IMR-90 (cell line): ENCODE data around the gene CEP95. TPM values are rescaled to one million over a fixed set of nuclear protein-coding genes. Genes with fewer than 3 reads are reported as not detected.
A peak's percentile ranks its signal among the peaks of the same experiment; 100 is the strongest.

Experiments used
- ATAC-seq: fragments of 200-7000 bp; cut with Tn5 transposase; 2 replicates; pipeline ENCODE4 v1.9.1; 2020; ENCODE audit warnings: low read depth, mild to moderate bottlenecking, moderate library complexity
- BruUV-seq: library from RNA; stranded (reverse); fragments of 400-500 nt; replicated peaks from 2 replicates; lab custom pipeline; 2021; lab: Mats Ljungman, UMichigan
- CTCF ChIA-PET: fragments of 300-600 bp; formaldehyde crosslinking; extraction: SDS; loops from one replicate; lab custom pipeline; 2021; ENCODE audit warnings: antibody characterized with exemption; lab: Yijun Ruan, JAX
- POLR2A ChIA-PET: fragments of 300-600 bp; sonication (Branson Sonifier 250); formaldehyde crosslinking; loops from one replicate; lab custom pipeline; 2022; ENCODE audit warnings: antibody characterized with exemption; ENCODE audit not compliant: unreplicated experiment; lab: Charles Lee
- DNase-seq: peaks from one replicate; pipeline ENCODE4 v3.0.0; 2013
- H2AFZ ChIP-seq: replicated peaks from 2 replicates; pipeline ENCODE3; 2013; ENCODE audit warnings: low read length, mild to moderate bottlenecking; ENCODE audit not compliant: poor library complexity
- H2AK5ac ChIP-seq: 2 replicates; pipeline ENCODE4 v1.6.1; 2013; ENCODE audit warnings: low read depth, low read length, inconsistent platforms
- H2AK9ac ChIP-seq: replicated peaks from 2 replicates; pipeline ENCODE3; 2013; ENCODE audit warnings: mild to moderate bottlenecking, low read depth, low read length, moderate library complexity; ENCODE audit not compliant: poor library complexity
- H2BK120ac ChIP-seq: 2 replicates; pipeline ENCODE4 v1.6.1; 2013; ENCODE audit warnings: low read depth, low read length, inconsistent platforms
- H2BK15ac ChIP-seq: 3 replicates; pipeline ENCODE4 v1.6.1; 2013; ENCODE audit warnings: low read depth, low read length, inconsistent platforms
- H2BK20ac ChIP-seq: 2 replicates; pipeline ENCODE4 v1.6.1; 2013; ENCODE audit warnings: low read depth, mild to moderate bottlenecking, inconsistent platforms, low read length, moderate library complexity
- H2BK5ac ChIP-seq: 2 replicates; pipeline ENCODE4 v1.6.1; 2013; ENCODE audit warnings: mild to moderate bottlenecking, low read depth, low read length, inconsistent platforms; ENCODE audit not compliant: poor library complexity, severe bottlenecking
- H3K14ac ChIP-seq: replicated peaks from 2 replicates; pipeline ENCODE4 v1.6.1; 2013; ENCODE audit warnings: low read depth, low read length, inconsistent platforms
- H3K18ac ChIP-seq: 2 replicates; pipeline ENCODE4 v1.6.1; 2013; ENCODE audit warnings: low read depth, low read length, control low read depth
- H3K23ac ChIP-seq: 2 replicates; pipeline ENCODE4 v1.6.1; 2013; ENCODE audit warnings: low read depth, low read length, inconsistent platforms
- H3K27ac ChIP-seq: 2 replicates; pipeline ENCODE4 v1.5.1; 2013; ENCODE audit warnings: mild to moderate bottlenecking, control low read depth, low read length; ENCODE audit not compliant: insufficient read depth
- H3K27me3 ChIP-seq: 2 replicates; pipeline ENCODE4 v1.6.1; 2013; ENCODE audit warnings: low read length; ENCODE audit not compliant: control insufficient read depth, insufficient read depth
- H3K36me3 ChIP-seq: 2 replicates; pipeline ENCODE4 v1.6.1; 2013; ENCODE audit warnings: low read length, mixed read lengths; ENCODE audit not compliant: control insufficient read depth, insufficient read depth
- H3K4ac ChIP-seq: 2 replicates; pipeline ENCODE4 v1.6.1; 2013; ENCODE audit warnings: low read depth, low read length, inconsistent platforms
- H3K4me1 ChIP-seq: 2 replicates; pipeline ENCODE4 v1.6.1; 2013; ENCODE audit warnings: low read length, mixed read lengths; ENCODE audit not compliant: control insufficient read depth, insufficient read depth
- H3K4me2 ChIP-seq: 2 replicates; pipeline ENCODE4 v1.6.1; 2013; ENCODE audit warnings: low read depth, mild to moderate bottlenecking, control low read depth, low read length, moderate library complexity
- H3K4me3 ChIP-seq: 2 replicates; pipeline ENCODE4 v1.5.1; 2013; ENCODE audit warnings: low read depth, mild to moderate bottlenecking, control low read depth, low read length, moderate library complexity; ENCODE audit not compliant: insufficient read depth
- H3K56ac ChIP-seq: 2 replicates; pipeline ENCODE4 v1.6.1; 2013; ENCODE audit warnings: low read length, inconsistent platforms; ENCODE audit not compliant: insufficient read depth; ENCODE audit errors: extremely low read depth
- H3K79me1 ChIP-seq, 2 experiments: 2 replicates each; pipeline ENCODE4 v1.6.1; 2013; ENCODE audit warnings: low read length in 2 of 2, inconsistent platforms in 1 of 2, low read depth in 1 of 2
- H3K9ac ChIP-seq: 2 replicates; pipeline ENCODE4 v1.6.1; 2013; ENCODE audit warnings: low read depth, low read length, control low read depth
- H3K9me1 ChIP-seq: 2 replicates; pipeline ENCODE4 v1.6.1; 2013; ENCODE audit warnings: low read length, inconsistent platforms; ENCODE audit not compliant: insufficient read depth
- H3K9me3 ChIP-seq: 2 replicates; pipeline ENCODE4 v1.6.1; 2013; ENCODE audit warnings: low read length; ENCODE audit not compliant: control insufficient read depth, insufficient read depth
- H4K20me1 ChIP-seq: 2 replicates; pipeline ENCODE4 v1.6.1; 2013; ENCODE audit warnings: low read length, inconsistent platforms; ENCODE audit not compliant: insufficient read depth
- H4K5ac ChIP-seq: 2 replicates; pipeline ENCODE4 v1.6.1; 2013; ENCODE audit warnings: mild to moderate bottlenecking, low read depth, low read length, control low read depth
- H4K8ac ChIP-seq, 2 experiments: 2 replicates each; pipeline ENCODE4 v1.6.1; 2013; ENCODE audit warnings: low read depth in 2 of 2, low read length in 2 of 2, control low read depth in 1 of 2, inconsistent platforms in 1 of 2
- H4K91ac ChIP-seq: 2 replicates; pipeline ENCODE4 v1.6.1; 2013; ENCODE audit warnings: low read depth, low read length, inconsistent platforms; ENCODE audit not compliant: insufficient read depth
- BHLHE40 ChIP-seq: fragments of 150-350 bp; IDR thresholded peaks from 2 replicates; pipeline ENCODE4 v1.6.1; 2016; ENCODE audit warnings: mild to moderate bottlenecking, low read depth, low read length
- CHD1 ChIP-seq: IDR thresholded peaks from 2 replicates; pipeline ENCODE4 v1.6.1; 2012; ENCODE audit warnings: low read depth, low read length, improper control_type of control experiment
- ELK1 ChIP-seq: fragments of 150-350 bp; IDR thresholded peaks from 2 replicates; pipeline ENCODE4 v1.6.1; 2016; ENCODE audit warnings: low read depth, mild to moderate bottlenecking, low read length, moderate library complexity, borderline replicate concordance
- MAFK ChIP-seq: IDR thresholded peaks from 2 replicates; pipeline ENCODE4 v1.6.1; 2012; ENCODE audit warnings: low read depth, low read length, improper control_type of control experiment
- MAZ ChIP-seq: IDR thresholded peaks from 2 replicates; pipeline ENCODE4 v1.6.1; 2012; ENCODE audit warnings: low read depth, mild to moderate bottlenecking, low read length, improper control_type of control experiment, moderate library complexity, borderline replicate concordance
- MXI1 ChIP-seq: IDR thresholded peaks from 2 replicates; pipeline ENCODE4 v1.6.1; 2012; ENCODE audit warnings: low read depth, mild to moderate bottlenecking, low read length, moderate library complexity, borderline replicate concordance
- POLR2A ChIP-seq: IDR thresholded peaks from 2 replicates; pipeline ENCODE4 v1.6.1; 2012; ENCODE audit warnings: mild to moderate bottlenecking, low read depth, low read length
- RAD21 ChIP-seq: IDR thresholded peaks from 2 replicates; pipeline ENCODE4 v1.6.1; 2012; ENCODE audit warnings: low read length, improper control_type of control experiment
- RFX5 ChIP-seq: IDR thresholded peaks from 2 replicates; pipeline ENCODE4 v1.8.0; 2012; ENCODE audit warnings: low read depth, mild to moderate bottlenecking, low read length, moderate library complexity
- USF2 ChIP-seq: fragments of 150-350 bp; IDR thresholded peaks from 2 replicates; pipeline ENCODE4 v1.6.1; 2017; ENCODE audit warnings: mild to moderate bottlenecking, antibody characterized with exemption, low read length, low read depth
- WGBS, 2 experiments: methylation state at CpG; one replicate each; pipeline versions ENCODE4 v1.1.5 to v1.1.7; 2013; ENCODE audit warnings: missing lambda C conversion rate in 2 of 2; ENCODE audit not compliant: insufficient read length in 1 of 2; ENCODE audit errors: extremely low coverage in 2 of 2; 5-methylcytosine and 5-hydroxymethylcytosine counted together
- dilution Hi-C: fragments of 300-500 bp; cut with HindIII; formaldehyde crosslinking; loops from one replicate; pipeline ENCODE4 v1.14.3; 2018; ENCODE audit warnings: low sequenced_read_pairs; ENCODE audit not compliant: unreplicated experiment
- in situ Hi-C: fragments of 300-500 bp; cut with MboI; formaldehyde crosslinking; loops from 3 replicates; pipeline ENCODE4 v1.14.3; 2019; ENCODE audit warnings: low sequenced_read_pairs, inconsistent platforms, mixed read lengths
- intact Hi-C: fragments of 100-400 bp; cut with micrococcal nuclease; formaldehyde crosslinking; loops from 2 replicates; pipeline ENCODE4 v1.10.0; 2022
- polyA plus RNA-seq, 3 experiments: library from polyadenylated mRNA; depleted of rRNA; stranded (reverse); fragments of >200 nt; gene quantifications; 2 replicates each; pipeline ENCODE4 v1.2.3, GENCODE V29; 2012; ENCODE audit warnings: low replicate concordance in 1 of 3
- total RNA-seq: library from RNA; depleted of rRNA; stranded (reverse); fragments of >200 nt; gene quantifications from 2 replicates; pipeline ENCODE4 v1.2.3, GENCODE V29; 2012

The CEP95 gene
- total and polyA plus RNA-seq, 2 of the 4 experiments (the other 2 are of a cell fraction): 6.1 to 13.6 TPM

GRCh38 chr17:64531955-64532371 is 25.2 kb downstream of the CEP95 start:
- Histone ChIP-seq H3K18ac (no peak overlapping the region), H3K23ac (no peak overlapping the region; the same call in 1 of the 2 replicates), H3K79me1 (peaks cover 0 to 41% of the 10 kb centered on the region in 2 experiments; a peak in 3 of 4 replicates), H4K5ac (no peak overlapping the region), H2BK120ac (no peak overlapping the region), H3K9me3 (no peaks in the 10 kb centered on the region), H3K4me3 (no peak overlapping the region), H2BK5ac (no peak overlapping the region), H3K4ac (no peak overlapping the region), H2AFZ (no peak overlapping the region), H2BK20ac (no peak overlapping the region), H4K20me1 (peaks cover 46% of the 10 kb centered on the region), H4K8ac (no peak overlapping the region; a peak in 1 of 4 replicates), H3K4me2 (no peak overlapping the region), H2AK5ac (no peak overlapping the region), H2AK9ac (peak overlapping the region; percentile 50), H3K9me1 (peaks cover 15% of the 10 kb centered on the region; the same call in 1 of the 2 replicates), H3K14ac (no peak overlapping the region; the same call in 1 of the 2 replicates), H4K91ac (no peak overlapping the region), H2BK15ac (no peak overlapping the region), H3K36me3 (peaks cover 46% of the 10 kb centered on the region), H3K9ac (no peak overlapping the region), H3K4me1 (no peaks in the 10 kb centered on the region), H3K27ac (no peak overlapping the region), H3K27me3 (no peaks in the 10 kb centered on the region), H3K56ac (no peak overlapping the region)
- in situ Hi-C loops: no loop called here
- no peak for TF ChIP-seq MAFK
- TF ChIP-seq BHLHE40: no peak
- no peak for TF ChIP-seq MXI1
- no peak for TF ChIP-seq MAZ
- no peak for TF ChIP-seq CHD1
- TF ChIP-seq ELK1: no peak
- TF ChIP-seq POLR2A: no peak
- TF ChIP-seq RAD21: no peak
- TF ChIP-seq RFX5: no peak
- TF ChIP-seq USF2: no peak
- ATAC-seq (no peak; the same call in 1 of the 2 replicates), DNase-seq (peak; percentile 59)
- no TSS peak for BruUV-seq
- CTCF ChIA-PET: interaction anchor here (0.6 kb wide), 1 partner anchor 80 kb away, joined by 3 read pairs; no protein-coding TSS in a partner anchor
- no CpG with 5 or more reads among the region's 5 CpGs for WGBS, 2 experiments
- intact Hi-C loops: no loop called here
- dilution Hi-C loops: no loop called here
- POLR2A ChIA-PET: no interaction called here
